Spleen (tissue), 11 donors: ENCODE measurements around the gene MAN1B1. TPM values are rescaled to one million over a fixed set of nuclear protein-coding genes. Genes with fewer than 3 reads are reported as not detected.
A peak's percentile ranks its signal among the peaks of the same experiment; 100 is the strongest.

Experiments
- DNase-seq: peaks from one replicate; pipeline ENCODE4 v3.0.0-alpha.2; 2020
- H3K27ac ChIP-seq, 8 donors: fragments of 200-600 bp; sonication (generic) in 7 of 8; 1 replicate in 4 of 8; 2 replicates in 4 of 8; pipeline versions ENCODE4 v1.5.0 to v1.8.0; 2016 to 2021; ENCODE audit warnings: inconsistent platforms in 4 of 8, mild to moderate bottlenecking in 4 of 8, moderate library complexity in 1 of 8
- H3K27me3 ChIP-seq, 7 donors: fragments of 200-600 bp; sonication (generic) in 6 of 7; replicated peaks in 1 of 7; 1 replicate in 4 of 7; 2 replicates in 3 of 7; pipeline versions ENCODE4 v1.5.0 to v1.8.0; 2016 to 2021; ENCODE audit warnings: inconsistent platforms in 3 of 7, mild to moderate bottlenecking in 1 of 7
- H3K36me3 ChIP-seq, 6 donors: fragments of 200-600 bp; sonication (generic) in 5 of 6; 1 replicate in 4 of 6; 2 replicates in 2 of 6; pipeline versions ENCODE4 v1.5.0 to v1.8.0; 2016 to 2021; ENCODE audit warnings: inconsistent platforms in 2 of 6
- H3K4me1 ChIP-seq, 6 donors: fragments of 200-600 bp; sonication (generic) in 5 of 6; 1 replicate in 3 of 6; 2 replicates in 3 of 6; pipeline versions ENCODE4 v1.5.0 to v1.8.0; 2016 to 2021; ENCODE audit warnings: inconsistent platforms in 3 of 6
- H3K4me3 ChIP-seq, 8 donors: fragments of 200-600 bp; sonication (generic) in 7 of 8; 1 replicate in 4 of 8; 2 replicates in 4 of 8; pipeline versions ENCODE4 v1.5.0 to v1.8.0; 2016 to 2021; ENCODE audit warnings: inconsistent platforms in 4 of 8, mild to moderate bottlenecking in 4 of 8, moderate library complexity in 2 of 8
- H3K9me3 ChIP-seq, 8 donors: fragments of 200-600 bp; sonication (generic) in 7 of 8; 1 replicate in 4 of 8; 2 replicates in 4 of 8; pipeline versions ENCODE4 v1.5.0 to v1.8.0; 2016 to 2021; ENCODE audit warnings: inconsistent platforms in 4 of 8
- CTCF ChIP-seq, 11 experiments: fragments of 200-600 bp in 7 of 11; fragments of 450-650 bp in 4 of 11; sonication (generic) in 4 of 11; IDR thresholded peaks in 8 of 11; conservative IDR thresholded peaks in 3 of 11; 1 replicate in 7 of 11; 2 replicates in 4 of 11; pipeline versions ENCODE4 v1.4.0 to v1.8.0; 2016 to 2021; ENCODE audit warnings: antibody characterized with exemption in 11 of 11, inconsistent platforms in 4 of 11, mild to moderate bottlenecking in 1 of 11
- POLR2A ChIP-seq, 3 donors: fragments of 450-650 bp; IDR thresholded peaks; one replicate each; pipeline ENCODE4 v1.5.1; 2017; ENCODE audit warnings: antibody characterized with exemption in 3 of 3, mild to moderate bottlenecking in 1 of 3
- POLR2AphosphoS5 ChIP-seq, 3 donors: sonication (generic); formaldehyde crosslinking; IDR thresholded peaks; one replicate each; pipeline ENCODE4 v1.5.1; 2017; ENCODE audit warnings: antibody characterized with exemption in 3 of 3
- WGBS, 5 donors: extraction: QIAGEN DNeasy Blood & Tissue Kit in 3 of 5; methylation state at CpG; one replicate each; pipeline versions ENCODE4 v1.1.5 to v1.1.7; 2013 to 2018; 5-methylcytosine and 5-hydroxymethylcytosine counted together
- intact Hi-C: fragments of 100-400 bp; cut with DNase I; formaldehyde crosslinking; loops from one replicate; pipeline ENCODE4 v1.15.0; 2023; ENCODE audit warnings: low total_unique reads
- polyA plus RNA-seq, 3 donors: library from polyadenylated mRNA; stranded (reverse); fragments of 200-250 nt; gene quantifications; one replicate each; pipeline ENCODE4 v1.2.1, GENCODE V29; 2013
- total RNA-seq, 7 donors: library from RNA; depleted of rRNA in 3 of 7; stranded (reverse); fragments of >200 nt in 3 of 7; fragmentation: NEBNext Ultra II Directional in 4 of 7; extraction: Animal tissue kit (Norgen Biotek cat#: 25700) in 4 of 7; gene quantifications; one replicate each; pipeline versions ENCODE4 v1.1.0 to v1.2.1, GENCODE V29; 2016 to 2021
- donor health status: healthy with polysubstance abuse.
- donor health status: DM: no; HTN: no; CAD: no; lungs with moderate emphysema.
- donor health status: DM: no; HTN: no; CAD: no.
- donor health status: Bipolar disorder and iron deficiency.
- donor health status: healthy.
- donor health status: DM: no; HTN: no; CAD: no.
- donor health status: DM: yes; HTN: yes; CAD: no.

The MAN1B1 gene
- total and polyA plus RNA-seq, 10 donors, result 43.2 to 112 (median 52.8) TPM

GRCh38 chr9:137073992-137074399, 12.8 kb upstream of the MAN1B1 start:
- peaks cover 19 to 91% (median 44%) of the 10 kb centered on the region in 6 donors for H3K4me1 ChIP-seq
- WGBS, 5 donors, result 83 to 96% (median 91%) methylated on average over 7 to 8 of the region's 8 CpGs
- intact Hi-C loops, result no loop called here
- TF ChIP-seq POLR2AphosphoS5 (IDR thresholded peaks at IDR 0.05) (no peak), POLR2A (IDR thresholded peaks at IDR 0.05) (no peak), CTCF (IDR thresholded peaks at IDR 0.05 in 8 of 11, conservative IDR thresholded peaks at IDR 0.05 in 3 of 11) (no peak)
- H3K4me3 ChIP-seq, result no peak overlapping the region
- peaks cover 0 to 19% (median 7%) of the 10 kb centered on the region in 7 donors for H3K27me3 ChIP-seq
- no peaks in the 10 kb centered on the region for H3K9me3 ChIP-seq
- peaks cover 0 to 8% (median 3%) of the 10 kb centered on the region in 6 donors for H3K36me3 ChIP-seq
- DNase-seq, result no peak
- H3K27ac ChIP-seq, result peak overlapping the region in 3 of 8 donors; percentile 30 to 63 (median 62)

- Histone ChIP-seq H3K9me3 (no peaks in the 10 kb centered on the region), H3K4me3 (no peak overlapping the region), H3K27me3 (peaks cover 0 to 12% (median under 1%) of the 10 kb centered on the region in 7 donors), H3K27ac (peak overlapping the region in 3 of 8 donors; percentile 17 to 37 (median 30)), H3K36me3 (peaks cover 0 to 16% (median 10%) of the 10 kb centered on the region in 6 donors), H3K4me1 (peaks cover 19 to 91% (median 42%) of the 10 kb centered on the region in 6 donors)
- intact Hi-C loops, result no loop called here
- no peak for TF ChIP-seq POLR2AphosphoS5 (IDR thresholded peaks at IDR 0.05)
- no peak for TF ChIP-seq CTCF (IDR thresholded peaks at IDR 0.05 in 8 of 11, conservative IDR thresholded peaks at IDR 0.05 in 3 of 11)
- TF ChIP-seq POLR2A (IDR thresholded peaks at IDR 0.05), result no peak
- 73 to 85% (median 77%) methylated on average over 12 of the region's 12 CpGs for WGBS, 5 donors
- DNase-seq, result peak; percentile 82
These were observed 12.0 kb upstream of the MAN1B1 start for GRCh38 chr9:137074657-137075274.

- Histone ChIP-seq H3K4me3 (no peak overlapping the region), H3K27me3 (peaks cover 0 to 8% (median 0%) of the 10 kb centered on the region in 7 donors), H3K27ac (peak overlapping the region in 3 of 8 donors; percentile 17 to 37 (median 30)), H3K4me1 (peaks cover 16 to 90% (median 37%) of the 10 kb centered on the region in 6 donors), H3K9me3 (no peaks in the 10 kb centered on the region), H3K36me3 (peaks cover 0 to 21% (median 15%) of the 10 kb centered on the region in 6 donors)
- intact Hi-C loops, result no loop called here
- WGBS, 5 donors, result 76 to 93% (median 83%) methylated on average over 12 of the region's 12 CpGs
- DNase-seq, result no peak
- no peak for TF ChIP-seq POLR2A (IDR thresholded peaks at IDR 0.05)
- no peak for TF ChIP-seq CTCF (IDR thresholded peaks at IDR 0.05 in 8 of 11, conservative IDR thresholded peaks at IDR 0.05 in 3 of 11)
- TF ChIP-seq POLR2AphosphoS5 (IDR thresholded peaks at IDR 0.05), result no peak
These were observed 11.5 kb upstream of the MAN1B1 start for GRCh38 chr9:137075275-137075775.

- peaks cover 0 to 34% (median 26%) of the 10 kb centered on the region in 6 donors for H3K36me3 ChIP-seq
- H3K27ac ChIP-seq, result peak overlapping the region; percentile 48 to 91 (median 76)
- DNase-seq, result no peak
- no peaks in the 10 kb centered on the region for H3K9me3 ChIP-seq
- 53 to 81% (median 69%) methylated on average over 10 to 15 of the region's 15 CpGs for WGBS, 5 donors
- no peak for TF ChIP-seq POLR2AphosphoS5 (IDR thresholded peaks at IDR 0.05)
- H3K4me3 ChIP-seq, result peak overlapping the region in 6 of 8 donors; percentile 27 to 94 (median 67)
- peaks cover 9 to 82% (median 26%) of the 10 kb centered on the region in 6 donors for H3K4me1 ChIP-seq
- intact Hi-C loops, result no loop called here
- peaks cover 0 to 8% (median 0%) of the 10 kb centered on the region in 7 donors for H3K27me3 ChIP-seq
These were observed 10.2 kb upstream of the MAN1B1 start for GRCh38 chr9:137076636-137077009.
